HEK293T (cell line): ENCODE measurements around the gene CUBN.

Experiments
- CTCF ChIA-PET: fragments of 350-600 bp; formaldehyde crosslinking; extraction: SDS; loops from one replicate; lab custom pipeline; 2021; ENCODE audit warnings: antibody characterized with exemption, inconsistent platforms; lab: Yijun Ruan, JAX
- POLR2A ChIA-PET: fragments of 350-600 bp; formaldehyde crosslinking; extraction: SDS; loops from one replicate; lab custom pipeline; 2020; ENCODE audit warnings: antibody characterized with exemption, inconsistent platforms; lab: Yijun Ruan, JAX
- DNase-seq: peaks from one replicate; pipeline ENCODE4 v3.0.0; 2012; ENCODE audit warnings: mixed read lengths; ENCODE audit errors: extremely low spot score
- ARNT ChIP-seq: fragments of 450-650 bp; IDR thresholded peaks from 2 replicates; pipeline ENCODE4 v1.6.1; 2017; ENCODE audit warnings: mild to moderate bottlenecking
- BHLHE40 ChIP-seq: fragments of 450-650 bp; IDR thresholded peaks from 2 replicates; pipeline ENCODE4 v1.6.1; 2016; ENCODE audit warnings: mild to moderate bottlenecking, moderate library complexity, borderline replicate concordance
- CTBP1 ChIP-seq: fragments of 450-650 bp; IDR thresholded peaks from 2 replicates; pipeline ENCODE4 v1.6.1; 2016; ENCODE audit warnings: borderline replicate concordance
- ELF4 ChIP-seq: fragments of 450-650 bp; IDR thresholded peaks from 2 replicates; pipeline ENCODE4 v1.6.1; 2017; ENCODE audit warnings: antibody characterized with exemption
- FOXA1 ChIP-seq: fragments of 450-650 bp; IDR thresholded peaks from 2 replicates; pipeline ENCODE4 v1.6.1; 2016; ENCODE audit warnings: mild to moderate bottlenecking
- FOXK2 ChIP-seq: fragments of 450-650 bp; IDR thresholded peaks from 2 replicates; pipeline ENCODE4 v1.6.1; 2016; ENCODE audit warnings: mild to moderate bottlenecking
- FOXM1 ChIP-seq: fragments of 450-650 bp; IDR thresholded peaks from 2 replicates; pipeline ENCODE4 v1.6.1; 2017; ENCODE audit warnings: mild to moderate bottlenecking, borderline replicate concordance
- HDGF ChIP-seq: fragments of 450-650 bp; IDR thresholded peaks from 2 replicates; pipeline ENCODE4 v1.6.1; 2017; ENCODE audit warnings: antibody characterized with exemption, borderline replicate concordance
- L3MBTL2 ChIP-seq: fragments of 450-650 bp; conservative IDR thresholded peaks from 2 replicates; pipeline ENCODE4 v1.6.1; 2016; ENCODE audit warnings: mild to moderate bottlenecking
- LEF1 ChIP-seq: fragments of 450-650 bp; IDR thresholded peaks from 2 replicates; pipeline ENCODE4 v1.6.1; 2017; ENCODE audit warnings: mild to moderate bottlenecking, borderline replicate concordance
- NFRKB ChIP-seq: fragments of 450-650 bp; IDR thresholded peaks from 2 replicates; pipeline ENCODE4 v1.6.1; 2016; ENCODE audit warnings: mild to moderate bottlenecking, moderate library complexity
- PKNOX1 ChIP-seq: fragments of 450-650 bp; IDR thresholded peaks from 2 replicates; pipeline ENCODE4 v1.6.1; 2016
- SP1 ChIP-seq: fragments of 450-650 bp; IDR thresholded peaks from 2 replicates; pipeline ENCODE4 v1.6.1; 2017
- SUZ12 ChIP-seq: fragments of 450-650 bp; IDR thresholded peaks from 2 replicates; pipeline ENCODE4 v1.6.1; 2016; ENCODE audit warnings: mild to moderate bottlenecking
- TARDBP ChIP-seq: fragments of 450-650 bp; IDR thresholded peaks from 2 replicates; pipeline ENCODE4 v1.6.1; 2016
- ZNF384 ChIP-seq: fragments of 450-650 bp; IDR thresholded peaks from 2 replicates; pipeline ENCODE4 v1.6.1; 2016

The CUBN gene

GRCh38 chr10:16866541-16867275 lies 262.9 kb downstream of the CUBN start:
- ChIA-PET CTCF (no interaction called here), POLR2A (no interaction called here)

GRCh38 chr10:16865766-16866165 lies 263.8 kb downstream of the CUBN start:
- ChIA-PET CTCF (no interaction called here), POLR2A (no interaction called here)
- DNase-seq: no peak
- TF ChIP-seq TARDBP (no peak), SP1 (no peak), CTBP1 (no peak), ARNT (no peak), FOXM1 (no peak), SUZ12 (no peak), FOXA1 (no peak), PKNOX1 (no peak), LEF1 (no peak)

More at GRCh38 chr10:16866541-16867275, 262.9 kb downstream of the CUBN start:
- no peak for DNase-seq
- TF ChIP-seq FOXK2: no peak
- no peak for TF ChIP-seq L3MBTL2
- no peak for TF ChIP-seq BHLHE40
- TF ChIP-seq SP1: no peak
- TF ChIP-seq CTBP1: no peak
- no peak for TF ChIP-seq NFRKB
- no peak for TF ChIP-seq FOXA1
- no peak for TF ChIP-seq HDGF
- no peak for TF ChIP-seq ELF4
- TF ChIP-seq FOXM1: no peak

- DNase-seq: no peak
- ChIA-PET CTCF (interaction anchor here (0.7 to 1.6 kb wide), 2 partner anchors 11 to 600 kb away, joined by 3 to 4 read pairs; no protein-coding TSS in a partner anchor), POLR2A (no interaction called here)
- TF ChIP-seq CTBP1 (no peak), FOXM1 (no peak), SP1 (no peak), NFRKB (no peak), PKNOX1 (no peak), ELF4 (no peak), FOXK2 (no peak), L3MBTL2 (no peak), FOXA1 (no peak), SUZ12 (no peak), HDGF (no peak)
Observed at GRCh38 chr10:16863766-16864165, 265.8 kb downstream of the CUBN start.

- ChIA-PET POLR2A (no interaction called here), CTCF (no interaction called here)
- TF ChIP-seq LEF1 (no peak), ARNT (no peak), ELF4 (no peak), L3MBTL2 (no peak), SUZ12 (no peak), FOXK2 (no peak), ZNF384 (no peak), TARDBP (no peak)
- no peak for DNase-seq
Observed at GRCh38 chr10:16857419-16857818, 272.2 kb downstream of the CUBN start.

GRCh38 chr10:16856567-16856966 lies 273.0 kb downstream of the CUBN start:
- TF ChIP-seq NFRKB (no peak), ARNT (no peak), BHLHE40 (no peak), ELF4 (no peak), PKNOX1 (no peak), LEF1 (no peak), SUZ12 (no peak), HDGF (no peak), TARDBP (no peak), FOXK2 (no peak), ZNF384 (no peak), CTBP1 (no peak), SP1 (no peak), FOXA1 (no peak), FOXM1 (no peak), L3MBTL2 (no peak)
- no peak for DNase-seq
- ChIA-PET POLR2A (interaction anchor here (1.5 kb wide), 1 partner anchor 371 kb away, joined by 3 read pairs; the partner anchor contains the start of gene VIM), CTCF (interaction anchor here (0.8 kb wide), 1 partner anchor 32 kb away, joined by 5 read pairs; no protein-coding TSS in a partner anchor)

GRCh38 chr10:16856092-16856491 lies 273.5 kb downstream of the CUBN start:
- no peak for DNase-seq
- POLR2A ChIA-PET: interaction anchor here (1.5 kb wide), 1 partner anchor 372 kb away, joined by 3 read pairs; the partner anchor contains the start of gene VIM
- TF ChIP-seq FOXA1 (no peak), FOXM1 (no peak), PKNOX1 (no peak), HDGF (no peak), ELF4 (no peak), CTBP1 (no peak), ZNF384 (no peak), NFRKB (no peak), L3MBTL2 (no peak), TARDBP (no peak)
- CTCF ChIA-PET: interaction anchor here (0.5 to 0.8 kb wide), 2 partner anchors 32 to 217 kb away, joined by 4 to 5 read pairs; no protein-coding TSS in a partner anchor
